Brain microvascular endothelial cell (primary cell): ENCODE data around the gene SMIM35.

Source experiments
- DNase-seq: peaks from one replicate; pipeline ENCODE4 v3.0.0-alpha.2; 2020
- H3K27ac ChIP-seq: fragments of 250-450 bp; sonication (Bioruptor Pico); 2 replicates; pipeline ENCODE4 v1.5.1; 2020; ENCODE audit warnings: mild to moderate bottlenecking, moderate library complexity
- H3K27me3 ChIP-seq: fragments of 250-450 bp; sonication (Bioruptor Pico); replicated peaks from 2 replicates; pipeline ENCODE4 v1.5.1; 2020; ENCODE audit warnings: mild to moderate bottlenecking
- H3K36me3 ChIP-seq: fragments of 250-450 bp; sonication (Bioruptor Pico); replicated peaks from 2 replicates; pipeline ENCODE4 v1.5.1; 2020; ENCODE audit warnings: mild to moderate bottlenecking
- H3K4me3 ChIP-seq: 2 replicates; pipeline ENCODE4 v1.5.1; 2011; ENCODE audit warnings: low read depth, mild to moderate bottlenecking, control low read depth, low read length, moderate library complexity
- in situ Hi-C: cut with HindIII; loops from 2 replicates; pipeline ENCODE4 v1.10.0; 2017; ENCODE audit warnings: low sequenced_read_pairs, low pct_ligation_motif_present
- TF ChIP-seq, protein P1 (sequence below): IDR thresholded peaks from 2 replicates; pipeline ENCODE4 v1.5.1; 2011; ENCODE audit warnings: low read depth, mild to moderate bottlenecking, moderate library complexity, low read length, control low read depth, inconsistent platforms; ENCODE audit errors: missing control alignments

Gene SMIM35

DNA sequence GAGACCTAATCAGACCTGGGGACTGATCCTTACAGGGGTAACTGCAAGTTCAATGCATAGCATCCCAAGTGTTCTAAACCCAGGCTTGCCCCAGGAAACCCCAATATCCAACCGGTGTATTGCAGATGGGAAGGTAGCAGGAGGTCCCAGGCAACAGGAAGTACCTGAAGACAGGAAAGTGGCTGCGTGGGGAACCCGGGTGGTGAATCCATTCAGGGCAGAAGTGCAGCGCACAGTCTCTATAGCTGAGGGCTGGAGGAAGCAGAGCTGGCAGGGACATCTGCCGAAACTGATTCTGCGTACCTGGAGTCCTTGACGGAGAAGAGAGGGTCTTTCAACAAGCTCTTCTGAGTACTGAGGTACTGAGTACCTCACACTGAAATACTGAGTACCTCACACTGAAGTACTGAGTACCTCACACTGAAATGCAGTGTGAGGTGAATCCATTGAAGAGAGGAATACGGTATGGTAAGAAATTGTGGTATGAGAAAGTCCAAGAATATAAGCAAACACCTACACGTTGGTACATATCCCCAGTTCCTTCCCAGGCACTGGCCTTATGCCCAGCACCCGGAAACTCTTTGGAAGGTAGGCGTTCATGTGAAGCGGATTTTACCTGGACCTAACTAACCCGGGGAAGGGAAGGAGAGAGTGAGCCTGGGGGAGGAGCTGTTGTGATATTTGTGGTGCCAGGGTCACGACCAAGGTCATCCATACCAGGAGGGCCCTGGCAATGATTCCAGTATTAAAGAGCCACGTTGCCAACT lies 45.8 kb upstream of the SMIM35 start:
- Histone ChIP-seq H3K27ac (no peak overlapping the region), H3K4me3 (no peak overlapping the region), H3K36me3 (no peaks in the 10 kb centered on the region), H3K27me3 (no peaks in the 10 kb centered on the region)
- TF ChIP-seq, protein P1, sequence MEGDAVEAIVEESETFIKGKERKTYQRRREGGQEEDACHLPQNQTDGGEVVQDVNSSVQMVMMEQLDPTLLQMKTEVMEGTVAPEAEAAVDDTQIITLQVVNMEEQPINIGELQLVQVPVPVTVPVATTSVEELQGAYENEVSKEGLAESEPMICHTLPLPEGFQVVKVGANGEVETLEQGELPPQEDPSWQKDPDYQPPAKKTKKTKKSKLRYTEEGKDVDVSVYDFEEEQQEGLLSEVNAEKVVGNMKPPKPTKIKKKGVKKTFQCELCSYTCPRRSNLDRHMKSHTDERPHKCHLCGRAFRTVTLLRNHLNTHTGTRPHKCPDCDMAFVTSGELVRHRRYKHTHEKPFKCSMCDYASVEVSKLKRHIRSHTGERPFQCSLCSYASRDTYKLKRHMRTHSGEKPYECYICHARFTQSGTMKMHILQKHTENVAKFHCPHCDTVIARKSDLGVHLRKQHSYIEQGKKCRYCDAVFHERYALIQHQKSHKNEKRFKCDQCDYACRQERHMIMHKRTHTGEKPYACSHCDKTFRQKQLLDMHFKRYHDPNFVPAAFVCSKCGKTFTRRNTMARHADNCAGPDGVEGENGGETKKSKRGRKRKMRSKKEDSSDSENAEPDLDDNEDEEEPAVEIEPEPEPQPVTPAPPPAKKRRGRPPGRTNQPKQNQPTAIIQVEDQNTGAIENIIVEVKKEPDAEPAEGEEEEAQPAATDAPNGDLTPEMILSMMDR = no peak
- in situ Hi-C loops = no loop called here
- no peak for DNase-seq

DNA sequence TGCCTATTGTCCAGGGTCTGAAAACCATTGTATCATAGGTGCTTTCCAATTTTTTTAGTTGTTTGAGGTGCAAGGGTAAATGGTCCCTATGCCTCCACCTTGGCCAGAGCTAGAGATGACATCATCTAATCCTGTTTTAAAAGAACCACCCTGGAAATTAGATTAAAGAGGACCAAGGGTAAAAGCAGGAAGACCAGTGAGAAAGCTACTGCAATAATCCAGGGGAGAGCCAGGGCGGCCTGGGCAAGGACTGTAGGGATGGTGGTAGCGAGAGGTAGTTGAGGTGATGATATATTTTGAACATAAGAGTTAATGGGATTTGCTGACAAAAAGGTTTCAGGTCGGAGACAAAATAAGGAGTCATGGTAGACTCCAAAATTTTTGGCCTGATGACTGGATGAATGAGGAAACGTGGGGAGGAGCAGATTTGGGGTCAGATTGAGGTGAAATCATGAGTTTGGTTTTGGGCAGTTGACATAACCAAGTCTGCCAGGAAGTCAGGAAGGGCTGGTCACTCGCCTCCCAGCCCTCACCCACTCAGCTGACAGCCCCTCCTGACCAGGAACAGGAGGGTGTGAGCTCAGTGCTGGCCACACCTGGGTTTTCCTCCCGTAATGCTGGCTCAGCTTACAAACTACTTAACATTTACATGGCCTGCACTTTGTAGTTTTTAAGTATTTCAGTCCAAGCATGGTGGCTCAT lies 42.9 kb upstream of the SMIM35 start:
- in situ Hi-C loops = no loop called here
- Histone ChIP-seq H3K4me3 (no peak overlapping the region), H3K27ac (no peak overlapping the region), H3K36me3 (no peaks in the 10 kb centered on the region), H3K27me3 (no peaks in the 10 kb centered on the region)
- TF ChIP-seq, protein P1 = no peak
- no peak for DNase-seq

DNA sequence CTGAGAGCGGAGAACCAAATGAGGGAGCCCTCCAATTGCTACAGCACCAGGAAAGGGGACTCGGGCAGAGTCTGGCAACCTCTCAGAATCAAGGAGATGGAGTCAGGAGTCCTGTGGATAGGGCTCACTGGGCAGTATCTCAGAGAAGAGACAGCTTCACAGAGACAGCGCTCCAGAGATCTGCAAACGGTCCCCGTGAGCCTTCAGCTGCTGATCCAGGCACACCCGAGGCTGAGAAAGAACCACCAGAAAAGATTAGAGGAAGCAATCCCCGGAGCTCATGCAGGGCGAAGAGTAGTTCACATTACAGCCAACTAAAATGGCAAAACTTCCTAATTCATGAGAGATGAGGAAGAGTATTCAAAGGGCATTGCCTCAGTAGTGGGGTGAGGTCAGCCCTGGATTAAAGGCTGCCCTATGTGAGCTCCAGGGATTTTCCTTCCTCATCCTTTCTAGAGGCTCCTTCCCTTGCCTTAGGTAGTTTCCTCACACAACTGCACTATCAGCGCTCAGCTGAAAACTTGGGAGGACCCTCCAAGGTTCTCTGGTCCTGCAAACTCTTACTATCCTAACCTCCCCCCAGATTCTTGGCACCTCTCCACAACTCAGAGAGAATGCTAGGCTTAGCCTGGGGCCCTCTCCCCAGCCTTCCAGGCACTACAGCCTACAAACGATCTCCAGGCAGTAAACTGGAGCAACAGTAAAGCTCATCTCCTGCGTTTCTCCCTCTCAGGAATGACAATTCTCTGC lies 42.1 kb upstream of the SMIM35 start:
- no peak for DNase-seq
- H3K27me3 ChIP-seq = no peaks in the 10 kb centered on the region
- H3K36me3 ChIP-seq = no peaks in the 10 kb centered on the region
- TF ChIP-seq, protein P1 = no peak
- in situ Hi-C loops = no loop called here
- no peak overlapping the region for H3K27ac ChIP-seq
- no peak overlapping the region for H3K4me3 ChIP-seq

DNA sequence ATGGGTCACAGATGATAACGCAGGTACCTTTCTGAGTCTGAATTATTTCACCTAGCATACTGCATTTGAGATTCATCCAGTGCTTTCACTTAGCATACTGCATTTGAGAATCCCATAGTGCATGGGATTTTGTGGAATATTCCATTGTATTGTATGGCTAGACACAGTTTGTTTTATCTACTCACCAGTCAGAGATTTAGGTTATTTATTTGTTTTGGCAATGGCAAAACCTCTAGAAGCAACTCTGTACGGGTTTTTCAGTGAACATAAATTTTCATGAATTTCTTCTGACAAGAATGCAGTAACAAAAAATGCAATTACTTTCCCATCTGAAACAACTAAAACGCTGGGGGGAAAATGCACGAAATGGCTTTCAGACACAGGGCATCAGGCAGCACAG lies 41.5 kb upstream of the SMIM35 start:
- H3K36me3 ChIP-seq = no peaks in the 10 kb centered on the region
- H3K4me3 ChIP-seq = no peak overlapping the region
- no peak overlapping the region for H3K27ac ChIP-seq
- no peak for DNase-seq
- TF ChIP-seq, protein P1 = no peak
- no peaks in the 10 kb centered on the region for H3K27me3 ChIP-seq
- in situ Hi-C loops = no loop called here

DNA sequence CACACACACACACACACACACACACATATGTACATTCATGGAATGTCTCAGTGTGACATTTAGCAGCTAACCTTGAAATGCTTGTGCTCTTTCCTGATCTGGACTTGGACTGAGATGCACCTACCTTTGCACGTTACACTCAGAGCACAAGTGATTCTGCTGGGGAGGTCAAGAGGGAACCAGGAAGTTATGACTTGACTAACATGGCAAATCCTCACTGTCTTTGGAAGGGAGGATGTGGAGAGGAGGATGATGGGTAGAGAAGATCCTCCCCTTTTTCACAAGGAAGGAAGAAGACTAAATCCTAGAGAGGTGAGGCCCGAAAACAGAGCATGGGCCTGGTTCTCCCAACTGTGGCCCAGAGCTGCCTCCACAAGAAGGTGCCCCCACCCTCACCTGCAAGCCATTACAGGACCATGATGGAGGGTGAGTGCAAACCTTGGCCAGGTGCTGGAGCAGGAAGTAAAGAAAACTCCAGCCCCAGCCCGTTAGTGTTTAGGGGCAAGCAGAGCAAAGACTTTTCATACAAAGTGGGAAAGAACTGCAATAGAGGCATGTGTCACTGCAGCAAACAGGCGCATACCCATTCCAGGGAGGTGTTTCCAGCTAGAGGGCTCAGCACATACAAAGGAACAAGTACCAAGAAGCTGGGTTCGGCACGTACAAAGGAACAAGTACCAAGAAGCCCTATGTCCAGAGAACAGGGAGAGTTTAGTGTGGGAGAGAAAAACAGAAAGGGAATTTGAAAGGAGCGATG lies 39.5 kb upstream of the SMIM35 start:
- Histone ChIP-seq H3K36me3 (no peaks in the 10 kb centered on the region), H3K4me3 (no peak overlapping the region), H3K27me3 (no peaks in the 10 kb centered on the region), H3K27ac (no peak overlapping the region)
- TF ChIP-seq, protein P1 = no peak
- in situ Hi-C loops = no loop called here
- no peak for DNase-seq
